COR-L47 (cell line): ENCODE data around the gene PAF1.

Experiments used
- DNase-seq: peaks from one replicate; lab custom pipeline; 2025; lab: John Stamatoyannopoulos, UW

The PAF1 gene

DNA sequence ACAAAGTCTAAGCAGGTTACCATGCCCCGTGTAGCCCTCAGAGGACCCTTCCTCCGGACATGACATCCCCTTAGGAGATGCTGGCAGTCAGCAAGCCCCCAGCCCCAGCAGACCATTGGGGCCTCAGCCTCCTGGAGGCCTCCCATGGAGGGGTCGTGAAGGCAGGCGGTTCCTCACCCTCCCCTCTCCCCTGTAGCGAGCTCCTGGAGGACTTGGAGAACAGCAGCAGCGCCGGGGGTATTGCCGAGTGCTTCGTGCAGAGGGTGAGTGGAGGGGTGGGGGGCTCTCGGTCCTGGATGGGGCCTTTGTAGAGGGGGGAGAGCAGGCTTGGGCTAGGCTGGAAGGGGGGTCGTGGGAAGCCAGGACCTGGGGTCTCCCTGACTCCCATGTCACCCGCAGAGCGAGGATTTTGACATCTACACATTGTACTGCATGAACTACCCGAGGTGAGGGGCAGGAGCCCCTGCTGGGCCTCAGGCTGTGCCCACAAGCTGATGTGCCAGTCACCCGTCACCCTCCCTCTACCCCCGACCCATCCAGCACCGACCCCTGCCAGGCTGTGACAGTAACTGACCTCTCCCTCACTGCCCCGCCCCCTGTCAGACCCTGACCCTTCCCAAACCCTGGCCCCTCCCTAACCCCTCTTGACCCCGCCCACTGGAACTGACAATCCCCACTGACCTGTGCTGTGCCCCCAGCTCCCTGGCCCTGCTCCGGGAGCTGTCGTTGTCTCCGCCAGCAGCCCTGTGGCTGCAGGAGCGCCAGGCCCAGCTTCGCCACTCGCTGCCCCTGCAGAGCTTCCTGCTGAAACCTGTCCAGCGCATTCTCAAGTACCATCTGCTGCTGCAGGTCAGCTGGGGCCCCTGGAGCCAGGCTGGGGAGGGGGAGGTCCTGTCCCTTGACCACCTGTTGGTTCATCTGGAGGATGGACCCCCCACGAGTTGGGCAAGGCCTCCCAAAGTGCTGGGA lies 25.5 kb upstream of the PAF1 start:
- DNase-seq: no peak

- DNase-seq: no peak
Measured at GRCh38 chr19:39415111-39416046, 24.5 kb upstream of the PAF1 start.

DNA sequence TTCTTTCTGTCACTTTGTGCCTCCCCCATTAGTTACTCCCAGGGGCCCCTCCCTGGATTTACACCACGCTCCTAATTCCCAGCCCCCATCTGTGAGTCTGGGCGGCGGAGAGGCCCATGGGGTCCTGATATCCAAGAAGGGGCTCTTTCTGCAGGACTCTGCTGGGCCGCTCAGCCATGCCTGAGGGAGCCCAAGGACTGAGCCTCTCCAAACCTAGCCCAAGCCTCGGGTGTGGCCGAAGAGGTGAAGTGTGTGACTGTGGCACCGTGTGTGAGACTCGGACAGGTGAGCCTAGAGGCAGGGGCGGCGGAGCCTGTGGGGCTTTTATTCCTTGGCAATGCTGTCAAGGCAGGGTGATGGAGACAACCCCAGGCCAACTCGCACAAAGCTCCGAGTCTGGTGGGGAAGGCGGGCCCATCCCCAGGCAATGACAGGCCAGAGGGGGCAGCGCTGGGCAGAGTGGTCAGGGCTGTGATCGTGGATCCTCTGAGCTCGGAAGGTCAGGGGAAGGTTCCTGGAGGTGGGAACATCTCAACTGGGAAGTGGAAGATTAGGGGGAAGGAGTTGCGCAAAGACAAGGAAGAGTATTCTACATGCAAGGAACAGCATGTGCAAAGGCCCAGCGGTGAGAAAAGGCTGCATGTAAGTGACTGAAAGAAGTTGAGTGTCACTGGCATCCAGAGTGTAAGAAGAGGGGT lies 23.2 kb upstream of the PAF1 start:
- no peak for DNase-seq

GRCh38 chr19:39413272-39413910 lies 22.5 kb upstream of the PAF1 start:
- DNase-seq: peak; percentile 58

DNA sequence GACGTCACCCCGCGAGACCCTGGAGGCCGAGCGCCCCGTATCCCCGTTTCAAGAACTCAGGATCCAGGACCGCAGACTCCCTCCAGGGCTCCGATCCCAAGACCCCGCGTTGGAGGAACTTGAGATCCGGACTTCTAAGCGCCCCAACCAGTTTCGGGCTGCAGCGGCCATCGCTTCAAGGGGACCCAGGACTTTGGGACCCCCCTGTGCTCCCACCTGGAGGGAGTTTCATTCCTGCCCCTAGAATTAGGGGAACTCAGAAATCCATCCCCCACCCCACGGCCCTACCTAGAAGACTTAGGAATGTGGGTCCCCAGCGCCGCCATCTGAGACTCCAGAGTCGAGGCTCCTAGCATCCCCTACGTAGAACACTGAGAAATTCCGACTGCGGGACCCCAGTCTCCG lies 22.0 kb upstream of the PAF1 start:
- DNase-seq: no peak

DNA sequence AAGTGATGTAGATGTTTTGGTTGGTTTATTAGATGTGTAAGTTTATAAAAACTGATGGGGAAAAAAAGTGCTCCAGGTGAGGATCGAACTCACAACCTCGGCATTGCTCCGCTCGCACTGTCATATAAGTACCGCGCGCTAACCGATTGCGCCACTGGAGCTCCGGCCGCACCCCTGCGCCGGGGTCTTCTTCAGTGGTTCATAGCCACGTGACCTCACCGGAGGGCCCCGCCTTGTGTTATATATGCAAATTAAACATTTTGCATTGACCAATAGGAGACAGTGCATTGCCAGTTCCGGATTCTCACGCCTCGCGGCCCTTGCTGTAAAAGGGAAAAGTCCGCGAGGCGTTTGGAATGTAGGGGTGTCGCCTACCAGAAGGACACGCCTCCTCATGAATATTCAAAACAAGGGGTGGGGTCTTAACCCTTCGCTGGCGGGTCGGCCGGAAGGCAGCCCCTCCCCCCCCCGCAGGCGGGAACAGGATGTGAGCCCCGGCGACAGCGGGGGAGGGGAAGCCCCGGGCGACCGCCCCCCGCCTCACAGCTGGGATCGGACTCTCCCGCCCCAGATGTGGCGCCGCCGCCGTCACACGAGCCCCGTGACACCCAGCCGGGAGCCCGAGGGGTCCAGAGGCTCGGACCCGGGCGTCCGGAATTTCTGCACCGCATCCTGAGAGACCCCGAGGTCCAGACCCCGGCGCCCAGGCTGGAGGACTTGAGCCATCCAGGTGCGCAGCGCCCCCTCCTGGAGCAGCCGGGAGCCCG lies 21.4 kb upstream of the PAF1 start, which contains the start of gene PLEKHG2:
Gene PLEKHG2 (plus strand): TSS at position 570 of the 767 bp plus-strand sequence. CDS start 1,418 bp downstream, outside the sequence.
- DNase-seq: peak; percentile 99

- peak; percentile 91 for DNase-seq
Measured at GRCh38 chr19:39411832-39412099, 20.9 kb upstream of the PAF1 start.

DNA sequence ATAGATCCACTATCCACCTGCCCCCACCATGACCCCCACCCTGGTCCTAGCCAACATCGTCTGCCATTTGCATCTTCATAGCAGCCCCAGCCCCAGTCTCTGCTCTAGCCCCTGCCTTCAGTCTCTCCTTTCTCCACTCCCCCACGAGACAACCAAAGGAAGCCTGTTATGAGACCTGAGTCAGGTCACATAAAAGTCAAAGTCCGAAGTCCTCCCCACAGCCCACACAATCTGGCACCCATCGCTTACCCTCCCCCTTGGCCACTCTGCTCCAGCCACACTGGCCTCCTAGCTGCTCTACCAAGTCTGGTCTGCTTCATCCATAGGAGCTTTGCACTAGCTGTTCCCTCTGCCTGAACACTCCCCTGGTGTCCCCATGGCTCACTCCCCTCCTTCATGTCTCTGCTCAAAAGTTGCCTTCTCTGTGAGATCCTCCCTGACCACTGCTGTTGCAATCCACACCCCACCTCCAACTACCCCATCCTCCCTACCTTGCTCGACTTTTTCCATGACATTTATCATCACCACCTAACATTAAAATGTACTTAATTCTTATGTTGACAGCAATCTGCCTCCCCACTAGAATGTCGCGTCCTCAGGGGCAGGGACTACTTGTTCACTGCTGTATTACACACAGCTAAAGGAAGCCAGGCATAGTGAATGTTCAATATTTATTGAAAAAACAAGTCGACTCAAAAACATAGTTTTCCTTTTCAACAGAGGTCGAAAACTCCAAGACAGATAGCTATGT lies 20.4 kb upstream of the PAF1 start:
- no peak for DNase-seq

DNA sequence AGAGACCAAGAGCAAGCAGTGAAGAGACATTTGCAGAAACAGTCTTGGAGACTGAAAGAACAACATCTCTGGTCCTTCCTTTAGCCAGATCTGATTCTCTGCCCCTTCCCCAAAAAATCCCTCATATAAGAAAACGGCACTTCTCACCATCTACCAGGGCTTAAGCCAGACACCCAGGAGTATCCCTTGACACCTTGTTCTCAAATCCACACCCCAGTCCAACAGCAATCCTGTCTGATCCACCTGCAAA lies 19.9 kb upstream of the PAF1 start:
- no peak for DNase-seq

GRCh38 chr19:39410017-39410830 lies 19.3 kb upstream of the PAF1 start:
- DNase-seq: peak; percentile 15

DNA sequence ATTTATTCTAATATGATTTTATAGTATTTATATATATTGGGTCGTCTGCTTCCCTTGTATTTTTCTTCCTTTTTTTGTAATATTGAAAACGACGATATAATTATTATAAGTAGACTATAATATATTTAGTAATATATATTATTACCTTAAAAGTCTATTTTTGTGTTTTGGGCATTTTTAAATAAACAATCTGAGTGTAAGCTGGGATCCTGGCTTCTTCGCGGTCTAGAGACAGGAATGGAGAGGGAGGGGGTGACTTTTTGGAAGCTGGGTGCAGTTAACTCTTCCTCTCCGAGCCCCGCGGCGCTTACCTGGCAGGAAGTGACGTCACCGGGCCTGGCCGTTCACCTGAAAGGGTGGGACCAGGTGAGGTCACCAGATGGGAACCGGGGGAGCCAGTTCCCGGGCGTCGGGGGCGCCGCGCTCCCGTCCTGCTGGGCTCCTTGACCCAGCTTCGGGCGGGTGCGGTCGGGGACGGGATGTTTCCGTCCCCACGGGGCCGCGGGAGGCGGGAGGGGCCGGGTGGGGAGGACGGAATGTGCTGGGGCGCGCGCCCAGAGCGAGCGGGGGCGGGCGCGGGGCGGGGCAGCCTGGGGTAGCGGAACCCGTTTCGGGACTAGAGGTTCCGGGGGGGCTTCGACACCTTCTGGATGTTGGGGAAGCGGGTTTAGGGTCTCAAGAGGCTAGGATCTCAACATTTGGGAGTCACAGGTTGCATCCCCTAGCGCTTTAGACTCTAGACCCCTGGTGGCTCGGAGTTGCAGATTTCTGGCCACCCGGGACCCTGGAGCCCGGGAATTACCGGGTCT lies 18.5 kb upstream of the PAF1 start:
- DNase-seq: peak; percentile 93

GRCh38 chr19:39408392-39409207 lies 17.7 kb upstream of the PAF1 start:
- DNase-seq: no peak

DNA sequence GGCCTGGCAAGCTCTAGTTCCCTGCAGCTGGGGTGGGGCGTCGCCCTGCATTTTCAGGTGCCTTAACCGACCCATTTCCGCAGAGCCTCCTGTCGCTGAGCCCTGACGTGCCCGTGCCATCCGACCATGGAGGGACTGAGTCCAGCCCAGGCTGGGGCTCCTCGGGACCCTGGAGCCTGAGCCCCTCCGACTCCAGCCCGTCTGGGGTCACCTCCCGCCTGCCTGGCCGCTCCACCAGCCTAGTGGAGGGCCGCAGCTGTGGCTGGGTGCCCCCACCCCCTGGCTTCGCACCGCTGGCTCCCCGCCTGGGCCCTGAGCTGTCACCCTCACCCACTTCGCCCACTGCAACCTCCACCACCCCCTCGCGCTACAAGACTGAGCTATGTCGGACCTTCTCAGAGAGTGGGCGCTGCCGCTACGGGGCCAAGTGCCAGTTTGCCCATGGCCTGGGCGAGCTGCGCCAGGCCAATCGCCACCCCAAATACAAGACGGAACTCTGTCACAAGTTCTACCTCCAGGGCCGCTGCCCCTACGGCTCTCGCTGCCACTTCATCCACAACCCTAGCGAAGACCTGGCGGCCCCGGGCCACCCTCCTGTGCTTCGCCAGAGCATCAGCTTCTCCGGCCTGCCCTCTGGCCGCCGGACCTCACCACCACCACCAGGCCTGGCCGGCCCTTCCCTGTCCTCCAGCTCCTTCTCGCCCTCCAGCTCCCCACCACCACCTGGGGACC lies 16.9 kb upstream of the PAF1 start:
- DNase-seq: no peak

DNA sequence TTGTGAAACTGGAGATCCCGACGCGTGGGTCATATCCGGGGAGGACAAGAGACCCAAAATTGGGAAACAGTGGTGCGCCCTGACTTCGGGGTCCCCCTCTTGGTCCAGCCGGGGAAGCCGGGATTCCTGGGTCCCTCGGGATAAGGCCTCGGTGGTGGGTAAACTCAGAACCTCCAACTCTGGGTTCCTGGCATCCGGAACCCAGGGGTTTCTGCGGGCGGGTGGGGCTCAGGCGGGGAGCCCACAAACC lies 16.4 kb upstream of the PAF1 start:
- DNase-seq: no peak

DNA sequence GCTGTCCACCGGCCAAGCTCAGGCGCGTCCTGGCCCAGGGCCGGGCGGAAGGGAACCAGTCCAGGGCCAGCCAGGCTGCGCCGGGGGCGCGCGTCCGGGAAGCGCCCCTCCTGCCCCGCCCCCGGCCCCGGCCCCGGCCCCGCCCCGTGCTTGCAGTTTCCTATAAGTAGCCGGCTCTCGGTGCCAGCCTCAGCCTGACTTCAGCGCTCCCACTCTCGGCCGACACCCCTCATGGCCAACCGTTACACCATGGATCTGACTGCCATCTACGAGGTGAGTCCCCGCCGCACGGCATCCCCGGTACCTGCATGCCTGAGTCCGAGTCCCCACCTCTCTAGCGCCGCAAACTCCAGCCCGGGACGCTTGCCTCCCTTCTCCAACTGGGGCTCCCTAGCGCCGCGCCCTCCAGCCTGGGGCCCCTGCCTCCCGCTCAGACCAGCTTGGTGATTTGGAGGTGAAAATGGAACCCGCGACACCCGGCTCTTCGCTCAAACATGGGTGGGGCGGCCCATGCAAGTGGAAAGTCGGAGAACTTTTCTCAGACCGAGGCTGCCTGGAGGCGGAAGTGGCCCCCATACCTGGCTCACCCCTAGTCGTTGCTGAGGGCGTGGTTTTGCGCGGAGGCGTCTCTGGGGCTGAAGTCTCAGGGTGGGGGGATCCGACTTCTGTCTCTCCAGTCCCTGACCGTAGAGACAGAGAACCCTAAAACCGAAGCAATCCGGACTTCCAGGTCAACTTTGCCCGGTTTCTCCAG lies 15.9 kb upstream of the PAF1 start, which contains the start of gene ZFP36:
Gene ZFP36 (plus strand): TSS at position 192 of the 754 bp plus-strand sequence. CDS start 58 bp downstream, at position 250.
- DNase-seq: peak; percentile 51

GRCh38 chr19:39405958-39406655 lies 15.2 kb upstream of the PAF1 start:
- DNase-seq: no peak
